NCI-H510A treated with DMSO at 0.1 percent for 48 hours (cell line): ENCODE measurements around the gene SEMA6A.

Experiments
- DNase-seq: peaks from one replicate; lab custom pipeline; 2025; lab: John Stamatoyannopoulos, UW

The SEMA6A gene

GRCh38 chr5:116522356-116523136 lies 52.1 kb downstream of the SEMA6A start:
- no peak for DNase-seq

GRCh38 chr5:116521173-116521872 lies 53.3 kb downstream of the SEMA6A start:
- DNase-seq: no peak

GRCh38 chr5:116520771-116521170 lies 53.9 kb downstream of the SEMA6A start:
- DNase-seq: no peak

- DNase-seq: no peak
Measured at GRCh38 chr5:116518423-116518822, 56.2 kb downstream of the SEMA6A start.

- DNase-seq: no peak
Measured at GRCh38 chr5:116517488-116517887, 57.1 kb downstream of the SEMA6A start.

- no peak for DNase-seq
Measured at GRCh38 chr5:116516021-116516420, 58.6 kb downstream of the SEMA6A start.

GRCh38 chr5:116514421-116514970 lies 60.1 kb downstream of the SEMA6A start:
- no peak for DNase-seq

GRCh38 chr5:116510517-116510916 lies 64.1 kb downstream of the SEMA6A start:
- DNase-seq: no peak

GRCh38 chr5:116509483-116510244 lies 65.0 kb downstream of the SEMA6A start:
- DNase-seq: no peak

- no peak for DNase-seq
Measured at GRCh38 chr5:116508835-116509234, 65.8 kb downstream of the SEMA6A start.

- no peak for DNase-seq
Measured at GRCh38 chr5:116507941-116508655, 66.5 kb downstream of the SEMA6A start.

- DNase-seq: no peak
Measured at GRCh38 chr5:116507051-116507537, 67.5 kb downstream of the SEMA6A start.

- DNase-seq: no peak
Measured at GRCh38 chr5:116506488-116506887, 68.1 kb downstream of the SEMA6A start.

GRCh38 chr5:116504593-116505166 lies 69.9 kb downstream of the SEMA6A start:
- DNase-seq: no peak

- no peak for DNase-seq
Measured at GRCh38 chr5:116502616-116503015, 72.0 kb downstream of the SEMA6A start.

- no peak for DNase-seq
Measured at GRCh38 chr5:116502138-116502537, 72.5 kb downstream of the SEMA6A start.

- no peak for DNase-seq
Measured at GRCh38 chr5:116498503-116499048, 76.0 kb downstream of the SEMA6A start.

- no peak for DNase-seq
Measured at GRCh38 chr5:116497631-116498030, 77.0 kb downstream of the SEMA6A start.

- DNase-seq: peak; percentile 33
Measured at GRCh38 chr5:116495786-116496357, 78.8 kb downstream of the SEMA6A start.

GRCh38 chr5:116494784-116495450 lies 79.7 kb downstream of the SEMA6A start:
- peak; percentile 79 for DNase-seq
